ENCODE measurements around the gene ADAMTSL3. TPM values are rescaled to one million over a fixed set of nuclear protein-coding genes. Genes with fewer than 3 reads are reported as not detected.

The ADAMTSL3 gene
- polyA plus RNA-seq, 1 donor from 2014 or later, result 0.51 TPM

DNA sequence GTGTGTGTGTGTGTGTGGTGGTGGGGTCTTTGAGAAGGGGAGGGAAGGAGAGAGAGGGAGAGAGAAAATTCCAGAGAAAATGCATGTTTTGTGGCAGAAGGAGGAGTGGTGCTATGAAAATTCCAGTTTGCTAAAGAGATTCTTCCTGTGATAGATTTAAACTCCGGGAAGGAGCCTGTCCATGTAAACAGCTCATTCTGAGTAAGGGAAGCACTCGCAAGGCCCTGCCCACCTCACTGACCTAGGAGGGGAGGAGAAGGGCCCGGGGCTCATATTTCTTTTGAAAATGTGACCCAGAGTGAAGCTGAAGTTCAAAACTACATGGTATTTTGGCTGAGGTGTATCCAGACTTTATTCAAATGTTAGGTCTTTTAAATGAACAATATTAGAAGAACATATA lies 41.3 kb downstream of the ADAMTSL3 start:
- Histone ChIP-seq H3K4me3 (ENCODE audit: low read length) (no peak overlapping the region), H3F3A (ENCODE audit: insufficient read depth, low read length, poor library complexity, severe bottlenecking) (no peaks in the 10 kb centered on the region), H2AFZ (ENCODE audit: low read depth, low read length) (no peak overlapping the region), H3K9me2 (ENCODE audit: insufficient read depth, low read length) (no peaks in the 10 kb centered on the region), H3K27ac (ENCODE audit: low read length) (no peak overlapping the region), H3K27me3 (ENCODE audit: insufficient read depth, low read depth, low read length) (no peaks in the 10 kb centered on the region), H3K79me2 (replicated peaks; ENCODE audit: insufficient read depth, low read length) (no peaks in the 10 kb centered on the region), H3K4me2 (ENCODE audit: low read length) (no peak overlapping the region), H3K36me3 (ENCODE audit: insufficient read depth, low read length) (no peaks in the 10 kb centered on the region), H4K20me1 (ENCODE audit: insufficient read depth) (no peaks in the 10 kb centered on the region), H3K9ac (ENCODE audit: low read length) (no peak overlapping the region), H3K9me3 (ENCODE audit: low read length) (no peaks in the 10 kb centered on the region)
- TF ChIP-seq CTCF (IDR thresholded peaks at IDR 0.05; ENCODE audit: poor library complexity, severe bottlenecking) (no peak), POLR2AphosphoS5 (IDR thresholded peaks at IDR 0.05) (no peak), EP300 (conservative IDR thresholded peaks at IDR 0.05; ENCODE audit: poor library complexity, severe bottlenecking) (no peak), RAD21 (conservative IDR thresholded peaks at IDR 0.05) (no peak), SMC3 (conservative IDR thresholded peaks at IDR 0.05; ENCODE audit: poor library complexity) (no peak)

- H3K4me2 ChIP-seq (ENCODE audit: low read length), result no peak overlapping the region
These were observed 42.0 kb downstream of the ADAMTSL3 start for GRCh38 chr15:83695901-83696425.

More at GRCh38 chr15:83695901-83696425, 42.0 kb downstream of the ADAMTSL3 start:
- Histone ChIP-seq H3K27ac (ENCODE audit: low read length) (no peak overlapping the region), H3K9me3 (ENCODE audit: low read length) (no peaks in the 10 kb centered on the region), H3K36me3 (ENCODE audit: insufficient read depth, low read length) (no peaks in the 10 kb centered on the region), H3K27me3 (ENCODE audit: insufficient read depth, low read depth, low read length) (no peaks in the 10 kb centered on the region), H3K9me2 (ENCODE audit: insufficient read depth, low read length) (no peaks in the 10 kb centered on the region), H3K4me3 (ENCODE audit: low read length) (no peak overlapping the region), H3K9ac (ENCODE audit: low read length) (no peak overlapping the region), H2AFZ (ENCODE audit: low read depth, low read length) (no peak overlapping the region), H3K79me2 (replicated peaks; ENCODE audit: insufficient read depth, low read length) (no peaks in the 10 kb centered on the region), H4K20me1 (ENCODE audit: insufficient read depth) (no peaks in the 10 kb centered on the region), H3F3A (ENCODE audit: insufficient read depth, low read length, poor library complexity, severe bottlenecking) (no peaks in the 10 kb centered on the region)
- no peak for TF ChIP-seq RAD21 (conservative IDR thresholded peaks at IDR 0.05)
- TF ChIP-seq CTCF (IDR thresholded peaks at IDR 0.05; ENCODE audit: poor library complexity, severe bottlenecking), result no peak
- no peak for TF ChIP-seq POLR2AphosphoS5 (IDR thresholded peaks at IDR 0.05)
- TF ChIP-seq SMC3 (conservative IDR thresholded peaks at IDR 0.05; ENCODE audit: poor library complexity), result no peak
- TF ChIP-seq TAF1 (IDR thresholded peaks at IDR 0.05; ENCODE audit: low read depth), result no peak
- no peak for TF ChIP-seq MXI1 (conservative IDR thresholded peaks at IDR 0.05; ENCODE audit: poor library complexity, severe bottlenecking)
- TF ChIP-seq EP300 (conservative IDR thresholded peaks at IDR 0.05; ENCODE audit: poor library complexity, severe bottlenecking), result no peak
- TF ChIP-seq, protein P1, sequence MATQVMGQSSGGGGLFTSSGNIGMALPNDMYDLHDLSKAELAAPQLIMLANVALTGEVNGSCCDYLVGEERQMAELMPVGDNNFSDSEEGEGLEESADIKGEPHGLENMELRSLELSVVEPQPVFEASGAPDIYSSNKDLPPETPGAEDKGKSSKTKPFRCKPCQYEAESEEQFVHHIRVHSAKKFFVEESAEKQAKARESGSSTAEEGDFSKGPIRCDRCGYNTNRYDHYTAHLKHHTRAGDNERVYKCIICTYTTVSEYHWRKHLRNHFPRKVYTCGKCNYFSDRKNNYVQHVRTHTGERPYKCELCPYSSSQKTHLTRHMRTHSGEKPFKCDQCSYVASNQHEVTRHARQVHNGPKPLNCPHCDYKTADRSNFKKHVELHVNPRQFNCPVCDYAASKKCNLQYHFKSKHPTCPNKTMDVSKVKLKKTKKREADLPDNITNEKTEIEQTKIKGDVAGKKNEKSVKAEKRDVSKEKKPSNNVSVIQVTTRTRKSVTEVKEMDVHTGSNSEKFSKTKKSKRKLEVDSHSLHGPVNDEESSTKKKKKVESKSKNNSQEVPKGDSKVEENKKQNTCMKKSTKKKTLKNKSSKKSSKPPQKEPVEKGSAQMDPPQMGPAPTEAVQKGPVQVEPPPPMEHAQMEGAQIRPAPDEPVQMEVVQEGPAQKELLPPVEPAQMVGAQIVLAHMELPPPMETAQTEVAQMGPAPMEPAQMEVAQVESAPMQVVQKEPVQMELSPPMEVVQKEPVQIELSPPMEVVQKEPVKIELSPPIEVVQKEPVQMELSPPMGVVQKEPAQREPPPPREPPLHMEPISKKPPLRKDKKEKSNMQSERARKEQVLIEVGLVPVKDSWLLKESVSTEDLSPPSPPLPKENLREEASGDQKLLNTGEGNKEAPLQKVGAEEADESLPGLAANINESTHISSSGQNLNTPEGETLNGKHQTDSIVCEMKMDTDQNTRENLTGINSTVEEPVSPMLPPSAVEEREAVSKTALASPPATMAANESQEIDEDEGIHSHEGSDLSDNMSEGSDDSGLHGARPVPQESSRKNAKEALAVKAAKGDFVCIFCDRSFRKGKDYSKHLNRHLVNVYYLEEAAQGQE (IDR thresholded peaks at IDR 0.05; ENCODE audit: borderline replicate concordance), result no peak
- no peak for TF ChIP-seq EZH2 (IDR thresholded peaks at IDR 0.05; ENCODE audit: borderline replicate concordance, insufficient read depth, low read length, poor library complexity, severe bottlenecking)

Measured in neural cell (in vitro differentiated cells).